Smooth muscle cell (in vitro differentiated cells): ENCODE data around the gene SKAP2. TPM values are rescaled to one million over a fixed set of nuclear protein-coding genes. Genes with fewer than 3 reads are reported as not detected.

Source experiments
- DNase-seq: peaks from one replicate; lab custom pipeline; 2025; ENCODE audit not compliant: unreplicated experiment; lab: John Stamatoyannopoulos, UW
- H2AFZ ChIP-seq: fragments of 200-600 bp; sonication (generic); 2 replicates; pipeline ENCODE4 v1.6.0; 2016; ENCODE audit warnings: antibody characterized with exemption, low read depth, mild to moderate bottlenecking
- H3F3A ChIP-seq: fragments of 200-600 bp; sonication (generic); 2 replicates; pipeline ENCODE4 v1.6.0; 2017; ENCODE audit warnings: antibody characterized with exemption, low read depth
- H3K27ac ChIP-seq: fragments of 200-600 bp; sonication (generic); 2 replicates; pipeline ENCODE4 v1.5.1; 2016; ENCODE audit warnings: low read depth, mild to moderate bottlenecking
- H3K27me3 ChIP-seq: fragments of 200-600 bp; sonication (generic); 2 replicates; pipeline ENCODE4 v1.6.1; 2016; ENCODE audit warnings: low read depth, mild to moderate bottlenecking
- H3K36me3 ChIP-seq: fragments of 200-600 bp; sonication (generic); 2 replicates; pipeline ENCODE4 v1.5.1; 2016; ENCODE audit warnings: low read depth
- H3K4me1 ChIP-seq: fragments of 200-600 bp; sonication (generic); 2 replicates; pipeline ENCODE4 v1.5.1; 2016; ENCODE audit warnings: low read depth
- H3K4me2 ChIP-seq: fragments of 200-600 bp; sonication (generic); 2 replicates; pipeline ENCODE4 v1.6.0; 2016; ENCODE audit warnings: mild to moderate bottlenecking
- H3K4me3 ChIP-seq: fragments of 200-600 bp; sonication (generic); 2 replicates; pipeline ENCODE4 v1.5.1; 2016; ENCODE audit warnings: mild to moderate bottlenecking
- H3K79me2 ChIP-seq: fragments of 200-600 bp; sonication (generic); 2 replicates; pipeline ENCODE4 v1.6.0; 2016; ENCODE audit warnings: low read depth, mild to moderate bottlenecking
- H3K9ac ChIP-seq: fragments of 200-600 bp; sonication (generic); 2 replicates; pipeline ENCODE4 v1.6.0; 2016; ENCODE audit warnings: low read depth
- H3K9me3 ChIP-seq: fragments of 200-600 bp; sonication (generic); replicated peaks from 2 replicates; pipeline ENCODE4 v1.5.1; 2016; ENCODE audit warnings: low read depth
- H4K20me1 ChIP-seq: fragments of 200-600 bp; sonication (generic); 2 replicates; pipeline ENCODE4 v1.6.0; 2016; ENCODE audit warnings: low read depth
- WGBS: methylation state at CpG from one replicate; pipeline ENCODE4 v1.1.7; 2016; ENCODE audit warnings: low lambda C conversion rate; 5-methylcytosine and 5-hydroxymethylcytosine counted together
- polyA plus RNA-seq: library from polyadenylated mRNA; unstranded; fragments of >200 nt; fragmentation: Nextera tagmentation; extraction: Ambion mirVana; gene quantifications from 2 replicates; pipeline ENCODE4 v1.2.1, GENCODE V29; 2016
- total RNA-seq: library from RNA; depleted of rRNA; stranded (reverse); fragments of >200 nt; gene quantifications from 2 replicates; pipeline ENCODE4 v1.2.3, GENCODE V29; 2014
- TF ChIP-seq, protein P1 (sequence below): fragments of 200-600 bp; sonication (generic); IDR thresholded peaks from 2 replicates; pipeline ENCODE4 v1.5.1; 2017; ENCODE audit warnings: borderline replicate concordance, mild to moderate bottlenecking, antibody characterized with exemption; ENCODE audit not compliant: insufficient read depth, poor library complexity, severe bottlenecking

The SKAP2 gene, protein sequence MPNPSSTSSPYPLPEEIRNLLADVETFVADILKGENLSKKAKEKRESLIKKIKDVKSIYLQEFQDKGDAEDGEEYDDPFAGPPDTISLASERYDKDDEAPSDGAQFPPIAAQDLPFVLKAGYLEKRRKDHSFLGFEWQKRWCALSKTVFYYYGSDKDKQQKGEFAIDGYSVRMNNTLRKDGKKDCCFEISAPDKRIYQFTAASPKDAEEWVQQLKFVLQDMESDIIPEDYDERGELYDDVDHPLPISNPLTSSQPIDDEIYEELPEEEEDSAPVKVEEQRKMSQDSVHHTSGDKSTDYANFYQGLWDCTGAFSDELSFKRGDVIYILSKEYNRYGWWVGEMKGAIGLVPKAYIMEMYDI
- 5.6 and 14.8 TPM in 2 replicates for total RNA-seq
- 6.7 and 7.7 TPM in 2 replicates for polyA plus RNA-seq

DNA sequence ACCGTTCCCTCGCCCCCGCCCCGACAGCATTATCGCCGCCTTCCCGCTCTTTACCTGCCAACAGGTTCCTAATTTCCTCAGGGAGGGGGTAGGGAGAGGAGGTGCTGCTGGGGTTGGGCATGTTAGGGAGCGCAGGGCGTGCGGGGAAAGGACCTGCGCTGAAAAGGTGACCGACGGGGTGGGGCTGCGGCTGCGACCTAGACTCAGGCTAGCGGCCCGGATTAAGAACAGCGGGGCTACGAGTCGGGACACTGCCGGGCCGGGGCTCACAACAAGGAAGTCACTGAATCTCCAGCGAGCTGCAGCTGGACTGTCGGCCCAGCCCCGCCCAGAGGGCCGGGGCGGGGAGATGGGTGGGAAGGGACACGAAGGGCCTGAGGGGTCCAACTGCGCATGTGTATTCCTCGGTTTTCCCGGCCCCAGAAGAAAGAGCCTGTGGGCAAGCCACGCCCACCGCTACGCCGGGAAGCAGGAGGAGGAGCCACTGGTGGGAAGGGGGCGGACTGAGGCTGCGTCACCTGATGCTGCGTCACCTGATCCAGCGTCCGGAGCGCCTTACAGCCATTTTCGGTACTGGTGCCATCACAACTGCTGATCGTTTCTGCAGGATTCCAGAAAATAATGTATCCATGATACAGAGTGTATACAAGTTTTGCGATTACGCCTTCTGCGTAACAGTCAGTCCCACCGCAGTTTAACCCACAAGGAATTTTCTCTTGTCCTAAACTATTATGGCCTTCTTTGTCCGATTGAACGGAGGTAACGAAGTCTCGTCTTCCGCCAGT is at the start of gene SKAP2:
Gene SKAP2 (minus strand): TSS at position 282 of the 785 bp plus-strand sequence. CDS start 161 bp downstream, at position 121.
- WGBS = 1% methylated on average over 41 of the region's 52 CpGs
- Histone ChIP-seq H2AFZ (peak within 1 kb of the TSS; percentile 98), H3K79me2 (no peaks in the 10 kb centered on the region), H3K4me2 (peak within 1 kb of the TSS; percentile 95), H3K27me3 (peaks cover 42% of the 10 kb centered on the region), H3K9me3 (no peaks in the 10 kb centered on the region), H3K4me1 (no peaks in the 10 kb centered on the region), H3K9ac (peak within 1 kb of the TSS; percentile 81), H4K20me1 (peaks cover 10% of the 10 kb centered on the region), H3F3A (no peaks in the 10 kb centered on the region), H3K27ac (peak within 1 kb of the TSS; percentile 87), H3K36me3 (no peaks in the 10 kb centered on the region), H3K4me3 (peak within 1 kb of the TSS; percentile 85)
- peak; percentile 92 for DNase-seq
- TF ChIP-seq, protein P1, sequence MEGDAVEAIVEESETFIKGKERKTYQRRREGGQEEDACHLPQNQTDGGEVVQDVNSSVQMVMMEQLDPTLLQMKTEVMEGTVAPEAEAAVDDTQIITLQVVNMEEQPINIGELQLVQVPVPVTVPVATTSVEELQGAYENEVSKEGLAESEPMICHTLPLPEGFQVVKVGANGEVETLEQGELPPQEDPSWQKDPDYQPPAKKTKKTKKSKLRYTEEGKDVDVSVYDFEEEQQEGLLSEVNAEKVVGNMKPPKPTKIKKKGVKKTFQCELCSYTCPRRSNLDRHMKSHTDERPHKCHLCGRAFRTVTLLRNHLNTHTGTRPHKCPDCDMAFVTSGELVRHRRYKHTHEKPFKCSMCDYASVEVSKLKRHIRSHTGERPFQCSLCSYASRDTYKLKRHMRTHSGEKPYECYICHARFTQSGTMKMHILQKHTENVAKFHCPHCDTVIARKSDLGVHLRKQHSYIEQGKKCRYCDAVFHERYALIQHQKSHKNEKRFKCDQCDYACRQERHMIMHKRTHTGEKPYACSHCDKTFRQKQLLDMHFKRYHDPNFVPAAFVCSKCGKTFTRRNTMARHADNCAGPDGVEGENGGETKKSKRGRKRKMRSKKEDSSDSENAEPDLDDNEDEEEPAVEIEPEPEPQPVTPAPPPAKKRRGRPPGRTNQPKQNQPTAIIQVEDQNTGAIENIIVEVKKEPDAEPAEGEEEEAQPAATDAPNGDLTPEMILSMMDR = no peak

DNA sequence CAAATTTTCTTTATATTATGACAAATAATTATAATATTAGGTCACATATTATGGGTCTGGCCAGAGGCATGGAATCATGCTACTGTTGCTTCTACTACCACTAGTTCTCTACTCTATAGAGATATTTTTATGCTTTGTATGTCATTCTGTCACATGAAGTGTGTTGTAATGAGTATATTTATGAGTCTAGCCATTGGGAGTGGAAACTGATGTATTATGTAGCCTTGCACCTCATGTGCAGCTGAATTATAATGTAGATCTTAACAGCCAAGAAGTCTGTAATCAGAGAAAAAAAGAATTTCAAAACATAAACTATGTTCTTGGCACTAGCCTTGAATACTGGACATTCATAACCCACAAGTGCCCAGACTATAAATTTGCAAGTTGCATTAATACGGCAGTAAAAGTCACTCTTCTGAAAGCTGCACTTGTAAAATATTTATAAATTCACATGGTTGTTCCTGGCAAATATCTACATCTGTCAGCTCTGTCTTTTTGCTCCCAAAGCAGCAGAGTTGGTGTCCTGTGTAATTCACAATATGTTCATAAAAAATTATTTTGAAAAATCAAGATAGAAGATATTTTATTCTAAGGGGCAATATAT is 48.6 kb upstream of the SKAP2 start:
- no peak for DNase-seq

DNA sequence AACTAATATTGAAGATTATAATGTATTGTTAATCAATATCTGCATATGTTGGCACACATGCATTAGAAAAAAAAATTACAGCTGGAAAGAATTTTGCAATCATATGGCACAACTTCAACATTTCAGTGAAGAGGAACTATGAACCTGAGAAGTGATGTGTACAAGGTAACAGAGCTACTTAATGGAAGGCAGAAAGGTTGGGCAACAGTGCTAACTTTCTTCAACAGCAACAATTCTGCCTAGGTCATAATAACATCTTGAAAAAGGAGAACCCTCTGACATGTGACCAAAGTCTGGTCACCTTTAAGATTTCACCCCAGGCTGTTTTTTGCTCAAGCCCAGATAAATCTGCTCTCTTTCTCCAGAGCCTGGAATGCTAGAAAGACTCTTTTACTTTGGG is 47.9 kb upstream of the SKAP2 start:
- TF ChIP-seq, protein P1 = no peak
- DNase-seq = no peak
- H3K9ac ChIP-seq = no peak overlapping the region

More for the DNA sequence above, 48.6 kb upstream of the SKAP2 start:
- Histone ChIP-seq H3K36me3 (no peaks in the 10 kb centered on the region), H2AFZ (no peak overlapping the region), H3K9ac (no peak overlapping the region), H3K9me3 (no peaks in the 10 kb centered on the region), H3K4me2 (no peak overlapping the region), H3K27me3 (no peaks in the 10 kb centered on the region), H3K4me1 (no peaks in the 10 kb centered on the region), H3K27ac (no peak overlapping the region), H3F3A (no peaks in the 10 kb centered on the region), H4K20me1 (no peaks in the 10 kb centered on the region), H3K79me2 (no peaks in the 10 kb centered on the region), H3K4me3 (no peak overlapping the region)
- WGBS = 67% methylated on average over 1 of the region's 1 CpG
- TF ChIP-seq, protein P1 = no peak

More for the DNA sequence above, 47.9 kb upstream of the SKAP2 start:
- H3K4me3 ChIP-seq = no peak overlapping the region
- no peaks in the 10 kb centered on the region for H3K79me2 ChIP-seq
- H3K27ac ChIP-seq = no peak overlapping the region
- H4K20me1 ChIP-seq = no peaks in the 10 kb centered on the region
- no peaks in the 10 kb centered on the region for H3K36me3 ChIP-seq
- no peak overlapping the region for H2AFZ ChIP-seq
- H3K4me2 ChIP-seq = no peak overlapping the region
- H3K9me3 ChIP-seq = no peaks in the 10 kb centered on the region
- no peaks in the 10 kb centered on the region for H3K27me3 ChIP-seq
- H3K4me1 ChIP-seq = no peaks in the 10 kb centered on the region
- H3F3A ChIP-seq = no peaks in the 10 kb centered on the region
